ENCODE measurements around the gene ACAD11.
"Not testable (repeated sequence)": the region's sequence is repeated elsewhere in the genome, so short reads cannot be mapped to it uniquely, and the experiment has no call there.

The ACAD11 gene

DNA sequence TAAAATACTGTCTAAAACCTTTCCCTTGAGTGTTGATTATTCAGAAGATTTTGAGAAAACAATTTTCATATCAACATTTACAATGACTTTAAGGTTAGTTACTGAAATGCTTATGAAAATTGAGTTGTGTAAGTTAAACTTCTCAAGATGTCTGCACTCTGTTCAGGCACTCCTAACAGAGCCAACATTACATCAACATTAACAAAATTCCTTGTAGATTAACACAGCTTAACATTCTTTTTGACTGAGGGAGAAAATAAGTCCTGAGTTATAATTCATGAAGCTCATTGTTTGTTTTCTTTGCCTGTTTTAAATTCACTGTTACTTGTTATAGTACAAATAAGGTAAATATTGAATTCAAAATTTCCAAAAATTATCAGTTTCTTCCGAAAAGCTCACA, 53.5 kb downstream of the ACAD11 start:
- no peak for DNase-seq (ENCODE audit: low read depth in 1 of 2, low spot score in 1 of 2)

DNA sequence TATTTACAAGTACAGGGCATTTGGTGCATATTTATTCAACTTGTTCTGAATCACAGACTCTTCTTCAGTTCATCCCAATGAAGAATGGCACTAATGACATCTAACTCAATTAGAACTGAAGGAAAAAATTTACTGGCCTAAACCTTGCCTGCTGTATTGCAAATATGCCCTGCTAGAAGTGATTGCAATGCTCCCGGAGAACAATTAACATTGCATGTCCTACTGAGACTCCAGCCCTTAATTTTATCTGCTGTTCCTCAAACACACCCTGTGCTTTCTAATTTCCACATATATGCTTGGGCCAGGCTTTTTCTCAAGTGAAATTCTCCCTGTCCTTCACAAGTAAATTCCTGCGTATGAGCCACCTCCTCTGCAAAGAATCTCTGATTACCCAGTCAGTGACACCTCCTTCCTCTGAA, 54.2 kb downstream of the ACAD11 start:
- DNase-seq (ENCODE audit: low read depth in 1 of 2, low spot score in 1 of 2): no peak

DNA sequence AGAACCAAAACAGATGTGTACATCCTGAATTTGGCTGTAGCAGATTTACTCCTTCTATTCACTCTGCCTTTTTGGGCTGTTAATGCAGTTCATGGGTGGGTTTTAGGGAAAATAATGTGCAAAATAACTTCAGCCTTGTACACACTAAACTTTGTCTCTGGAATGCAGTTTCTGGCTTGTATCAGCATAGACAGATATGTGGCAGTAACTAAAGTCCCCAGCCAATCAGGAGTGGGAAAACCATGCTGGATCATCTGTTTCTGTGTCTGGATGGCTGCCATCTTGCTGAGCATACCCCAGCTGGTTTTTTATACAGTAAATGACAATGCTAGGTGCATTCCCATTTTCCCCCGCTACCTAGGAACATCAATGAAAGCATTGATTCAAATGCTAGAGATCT, 59.0 kb downstream of the ACAD11 start:
- not testable (repeated sequence) for DNase-seq (ENCODE audit: low read depth in 1 of 2, low spot score in 1 of 2)

DNA sequence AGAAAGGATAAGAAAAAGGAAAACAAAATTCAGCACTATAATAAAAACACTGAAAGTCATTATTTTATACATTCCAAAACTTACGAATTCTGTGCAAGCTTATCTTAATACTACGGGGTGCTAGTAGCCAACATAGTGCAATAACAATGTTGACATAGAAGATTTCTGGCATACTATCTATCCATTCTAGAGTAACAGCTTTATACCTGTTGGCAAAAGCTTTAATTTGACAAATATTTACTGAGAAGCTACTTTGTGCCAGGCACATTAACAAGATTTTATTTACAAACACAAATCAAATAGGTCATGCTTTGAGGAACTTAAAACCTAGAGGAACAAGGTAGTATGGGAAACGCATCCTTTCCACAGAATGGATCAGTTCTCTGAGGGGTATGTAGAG, 61.4 kb downstream of the ACAD11 start:
- no peak for DNase-seq (ENCODE audit: low read depth in 1 of 2, low spot score in 1 of 2)

DNA sequence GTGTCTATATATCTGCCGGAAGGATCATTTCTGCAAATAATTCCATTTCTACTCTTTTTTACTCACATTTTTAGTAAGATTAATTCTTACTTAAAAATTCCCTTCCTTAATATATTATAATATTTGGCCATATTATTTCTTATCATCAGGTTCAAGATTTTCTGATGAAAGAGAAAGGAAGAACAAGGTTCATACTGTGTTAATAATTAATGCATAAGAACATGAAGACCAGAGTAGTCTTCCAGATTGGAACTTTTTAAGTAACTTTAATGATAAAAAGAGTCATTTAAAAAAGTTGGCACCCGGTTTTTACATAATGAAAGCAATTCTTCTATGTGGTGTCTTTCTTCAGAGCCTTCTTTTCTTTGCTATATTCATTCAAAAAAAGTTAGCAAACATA, 61.9 kb downstream of the ACAD11 start:
- DNase-seq (ENCODE audit: low read depth in 1 of 2, low spot score in 1 of 2): no peak

DNA sequence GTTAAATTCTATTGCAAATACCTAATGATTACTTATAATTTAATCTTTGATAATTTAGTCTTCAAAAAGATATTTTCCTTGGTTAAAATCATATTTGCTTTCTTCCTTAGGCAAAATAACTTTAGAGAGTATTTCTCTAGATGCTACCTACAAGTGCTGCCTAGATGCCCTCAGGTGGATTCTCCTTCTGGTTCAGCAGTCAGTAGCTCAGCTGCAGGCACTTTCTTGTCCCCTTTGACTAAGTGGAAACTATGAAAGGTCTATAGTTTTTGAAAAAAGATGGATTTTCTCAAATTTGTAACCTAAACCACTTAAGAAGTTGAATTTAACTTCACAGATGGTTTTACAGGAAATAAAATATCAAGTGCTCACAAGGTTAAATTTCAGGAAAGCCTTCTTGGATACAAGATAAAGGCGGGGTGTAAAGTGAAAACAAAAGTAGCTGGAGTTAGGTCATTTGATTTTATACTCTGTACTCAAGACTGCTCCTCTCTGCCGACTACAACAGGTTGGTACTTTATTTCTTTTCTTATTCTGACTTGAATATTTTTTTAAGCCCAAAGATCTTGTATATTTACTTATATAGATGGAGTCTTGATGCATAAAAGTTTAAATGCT, 62.7 kb downstream of the ACAD11 start, which contains the start of gene ACKR4:
TSS of gene ACKR4 (plus strand) at position 455 of the 618 bp plus-strand sequence. CDS start 3,128 bp downstream, outside the sequence.
- no peak for DNase-seq (ENCODE audit: low read depth in 1 of 2, low spot score in 1 of 2)

DNA sequence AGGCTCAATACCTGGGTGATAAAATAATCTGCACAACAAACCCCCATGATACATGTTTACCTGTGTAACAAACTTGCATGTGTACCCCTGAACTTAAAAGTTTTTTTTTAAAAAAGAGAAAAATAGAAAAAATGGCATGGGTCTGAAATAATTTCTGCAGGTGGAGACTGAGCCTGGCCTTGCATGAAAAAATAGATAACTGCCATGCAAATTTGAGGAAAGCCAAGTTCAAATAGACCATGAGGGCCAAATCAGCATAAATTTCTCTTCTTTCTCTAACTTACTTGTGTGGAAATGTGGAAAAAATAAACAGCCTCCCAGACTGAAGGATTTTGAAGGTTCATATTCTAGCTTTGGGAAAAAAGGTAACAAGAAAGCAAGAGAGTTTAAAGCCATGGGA, 63.3 kb downstream of the ACAD11 start:
- no peak for DNase-seq (ENCODE audit: low read depth in 1 of 2, low spot score in 1 of 2)

DNA sequence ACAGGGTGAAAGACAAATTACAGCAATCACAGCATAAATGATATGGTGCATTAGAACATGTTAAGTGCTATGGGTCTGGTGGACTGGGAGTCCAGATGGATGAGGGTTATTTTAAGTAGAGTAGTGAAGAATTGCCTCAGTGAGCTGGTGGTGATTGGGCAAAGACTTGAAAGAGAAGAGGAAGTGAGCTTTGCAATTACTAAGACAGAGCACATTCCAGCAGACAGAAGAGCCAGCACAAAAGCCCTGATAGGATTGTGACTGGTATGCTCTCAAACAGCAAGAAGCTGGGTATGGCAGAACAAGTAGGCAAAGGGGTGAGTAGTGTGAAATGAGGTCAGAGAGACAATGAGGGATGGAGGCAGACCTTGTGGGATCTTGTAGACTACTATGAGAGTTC, 64.6 kb downstream of the ACAD11 start:
- no peak for DNase-seq (ENCODE audit: low read depth in 1 of 2, low spot score in 1 of 2)

DNA sequence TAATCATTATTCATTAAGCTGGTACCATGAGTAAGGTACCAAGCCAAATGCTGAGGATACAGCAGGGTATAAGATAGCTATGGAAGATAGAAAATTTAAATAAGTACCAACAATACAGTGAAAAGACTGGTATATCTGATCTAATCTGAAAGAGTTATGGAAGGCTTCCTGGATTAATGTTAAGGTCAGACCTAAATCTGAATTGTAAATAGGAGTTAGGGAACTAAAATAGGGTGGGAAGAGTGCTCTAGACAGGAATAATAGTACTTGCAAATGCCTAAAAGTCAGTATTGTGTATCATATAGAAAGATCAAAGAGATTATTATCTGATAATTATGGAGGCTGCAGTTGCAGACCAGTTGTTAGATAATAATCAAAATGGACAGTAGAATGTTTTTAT, 65.1 kb downstream of the ACAD11 start:
- DNase-seq (ENCODE audit: low read depth in 1 of 2, low spot score in 1 of 2): no peak

DNA sequence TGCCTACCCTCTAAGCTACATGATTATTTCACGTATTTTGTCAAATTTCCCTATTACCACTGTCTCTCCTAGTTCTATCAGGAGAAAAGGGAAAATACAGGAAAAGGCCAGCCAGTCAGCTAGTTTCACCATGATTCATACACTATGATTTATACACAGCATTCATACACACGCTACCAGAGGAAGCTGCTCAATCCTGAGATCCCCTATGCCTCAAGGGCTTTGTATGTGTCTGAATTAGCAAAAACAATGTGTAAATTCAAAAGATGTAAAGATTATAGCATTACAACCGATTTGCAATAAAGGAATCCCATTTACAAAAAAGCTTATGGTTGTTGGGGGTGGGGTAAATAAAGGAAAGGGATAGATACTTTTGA, 65.7 kb downstream of the ACAD11 start:
- no peak for DNase-seq (ENCODE audit: low read depth in 1 of 2, low spot score in 1 of 2)

DNA sequence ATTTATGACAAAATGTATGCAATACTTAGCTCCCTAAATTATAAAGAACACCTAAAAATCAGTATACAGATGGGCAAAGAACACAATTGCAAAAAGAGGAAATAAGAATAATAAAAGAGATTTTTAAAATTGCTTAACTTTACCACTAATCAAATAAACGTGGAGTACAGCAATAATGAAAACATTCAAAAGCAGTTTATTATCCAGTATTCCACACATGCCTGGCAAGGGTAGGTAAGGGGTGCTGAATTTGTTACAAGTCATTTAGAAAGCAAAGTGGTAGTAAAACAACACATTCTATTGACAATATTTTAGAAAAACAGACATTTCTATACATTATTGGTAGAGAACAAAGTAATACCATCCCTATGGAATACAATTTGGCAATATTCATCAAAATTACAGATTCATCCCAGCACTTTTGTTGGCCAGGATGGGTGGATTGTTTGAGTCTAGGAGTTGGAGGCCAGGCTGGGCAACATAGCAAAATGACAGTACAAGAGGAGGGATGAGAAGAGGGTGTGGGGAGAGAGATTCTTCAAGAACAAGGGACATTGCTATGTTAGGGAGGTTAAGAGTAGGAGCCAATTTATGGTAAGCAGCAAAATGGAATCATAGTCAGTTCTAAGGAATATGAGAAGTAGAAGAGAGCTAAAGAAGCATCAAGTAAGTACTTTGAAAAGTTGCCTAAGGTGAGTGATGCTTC, 66.2 kb downstream of the ACAD11 start:
- no peak for DNase-seq (ENCODE audit: low read depth in 1 of 2, low spot score in 1 of 2)

DNA sequence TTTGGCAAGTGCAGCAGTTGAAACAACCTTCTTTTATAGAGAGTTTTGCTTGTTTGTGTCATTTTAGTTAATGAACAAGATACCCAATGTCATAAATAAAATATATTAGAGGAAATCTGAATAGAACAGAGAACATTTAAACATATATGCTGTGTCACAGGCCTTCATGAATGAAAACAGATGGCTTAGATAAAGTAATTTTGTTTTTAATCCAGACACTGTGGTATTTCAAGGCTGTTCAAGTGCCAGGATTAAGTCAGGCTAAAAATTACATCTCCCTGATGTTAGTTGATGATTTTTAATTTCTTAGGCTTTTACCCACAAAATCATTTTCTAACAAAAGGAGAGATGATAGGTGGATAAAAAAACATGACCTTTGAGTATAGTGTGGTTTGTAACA, 67.4 kb downstream of the ACAD11 start:
- no peak for DNase-seq (ENCODE audit: low read depth in 1 of 2, low spot score in 1 of 2)

DNA sequence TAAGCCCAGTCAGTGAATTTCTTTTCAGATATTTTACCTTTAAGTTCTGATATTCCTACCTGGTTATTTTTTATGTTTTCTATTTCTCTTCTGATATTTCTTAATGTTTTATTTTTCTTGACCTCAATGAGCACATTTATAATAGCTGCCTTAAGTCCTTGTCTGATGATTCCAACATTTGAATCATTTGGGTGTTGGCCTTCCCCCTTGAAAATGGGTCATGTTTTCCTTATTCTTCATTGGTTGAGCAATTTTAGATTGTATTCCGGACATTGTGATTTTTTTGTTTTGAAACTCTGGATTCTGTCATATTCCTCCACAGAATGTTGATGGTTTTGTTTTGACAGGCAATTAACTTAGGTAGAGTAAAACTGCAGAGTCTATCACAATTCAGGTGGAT, 72.2 kb downstream of the ACAD11 start:
- DNase-seq (ENCODE audit: low read depth in 1 of 2, low spot score in 1 of 2): no peak

DNA sequence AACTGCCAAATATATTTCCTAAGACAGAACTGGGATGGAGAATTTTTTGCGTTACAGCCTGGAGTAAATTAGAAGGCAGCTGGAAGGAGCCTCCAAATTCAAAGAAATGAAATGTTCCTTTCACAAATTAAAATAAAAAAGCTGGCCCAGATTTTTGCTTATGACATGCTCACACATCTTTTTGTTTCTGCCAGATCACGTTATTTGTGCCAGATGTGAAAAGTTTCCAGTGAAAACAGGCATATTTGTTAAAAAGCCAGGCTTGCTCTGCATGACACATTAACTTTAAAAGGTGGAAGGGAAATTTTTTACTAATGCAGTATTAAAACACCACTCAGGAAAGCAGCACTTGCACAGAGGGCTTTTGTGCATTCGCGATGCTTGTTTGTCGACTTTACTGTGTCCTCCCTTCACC, 85.8 kb downstream of the ACAD11 start:
- DNase-seq (ENCODE audit: low read depth in 1 of 2, low spot score in 1 of 2): no peak

DNA sequence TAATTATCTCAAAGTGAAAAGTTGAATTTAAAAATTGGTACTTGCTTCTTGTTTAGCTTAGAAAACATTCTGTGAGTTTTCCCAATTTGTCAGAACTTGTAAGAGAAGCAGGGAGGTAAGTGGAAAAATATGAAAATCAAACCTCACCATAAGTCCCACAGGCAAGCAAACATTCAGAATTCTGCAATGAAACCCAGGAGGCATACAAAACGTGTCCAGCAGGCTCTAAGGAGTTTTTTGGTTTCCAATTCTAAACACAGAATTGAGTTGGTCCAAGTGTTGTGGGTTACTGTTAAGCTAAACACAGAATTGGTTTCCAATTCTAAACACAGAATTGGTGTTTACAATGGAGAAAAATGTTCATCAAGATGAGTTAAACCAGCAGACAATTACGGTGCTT, 89.6 kb downstream of the ACAD11 start:
- DNase-seq (ENCODE audit: low read depth in 1 of 2, low spot score in 1 of 2): no peak

DNA sequence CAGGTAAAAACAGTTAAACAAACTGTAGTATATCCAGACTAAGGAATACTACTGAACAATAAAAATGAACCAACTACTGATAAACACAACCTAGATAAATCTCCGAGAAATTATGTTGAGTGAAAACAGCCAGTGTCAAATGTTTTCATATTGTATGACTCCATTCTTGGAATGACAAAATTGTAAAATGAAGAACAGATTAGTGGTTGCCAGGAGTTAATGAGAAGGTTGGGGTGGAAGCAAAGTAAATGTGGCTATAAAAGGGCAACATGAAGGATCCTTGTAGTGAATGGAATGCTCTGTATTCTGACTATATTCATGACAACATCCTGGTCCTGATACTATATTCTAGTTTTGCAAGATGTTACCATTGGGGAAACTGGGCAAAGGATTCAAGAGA, 90.0 kb downstream of the ACAD11 start:
- DNase-seq (ENCODE audit: low read depth in 1 of 2, low spot score in 1 of 2): no peak

DNA sequence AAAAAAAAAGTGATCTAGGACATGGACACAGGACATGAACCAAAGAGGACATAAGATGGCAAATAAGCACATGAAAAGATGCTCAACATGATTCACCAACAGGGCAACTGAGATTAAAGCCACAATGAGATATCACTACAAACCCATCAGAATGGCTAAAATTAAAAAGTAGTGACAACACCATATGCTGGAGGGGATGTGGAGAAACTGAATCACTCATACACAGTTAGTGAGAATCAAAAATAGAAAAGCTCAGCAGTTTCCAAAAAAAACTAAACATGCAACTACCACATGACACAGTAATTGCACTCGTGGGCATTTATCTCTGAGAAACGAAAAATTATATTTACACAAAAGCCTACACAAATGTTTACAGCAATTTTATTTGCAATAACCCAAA, 90.5 kb downstream of the ACAD11 start:
- DNase-seq (ENCODE audit: low read depth in 1 of 2, low spot score in 1 of 2): no peak

DNA sequence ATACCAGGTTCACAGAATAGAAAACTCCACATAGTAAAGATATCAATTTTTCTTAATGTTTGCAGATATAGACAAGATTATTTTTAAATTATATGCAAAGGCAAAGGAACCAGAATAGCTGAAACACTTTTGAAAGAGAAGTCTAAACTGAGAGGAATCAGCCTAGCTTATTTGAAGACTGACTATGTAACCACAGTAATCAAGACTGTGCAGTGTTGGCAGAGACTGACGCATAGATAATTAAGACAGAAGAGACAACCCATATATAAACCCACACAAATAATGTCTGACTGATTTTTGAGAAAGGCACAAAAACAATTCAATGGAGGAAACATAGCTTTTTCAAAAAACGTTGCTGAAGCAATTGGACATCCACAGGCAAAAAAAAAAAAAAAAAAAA, 91.2 kb downstream of the ACAD11 start:
- DNase-seq (ENCODE audit: low read depth in 1 of 2, low spot score in 1 of 2): no peak

DNA sequence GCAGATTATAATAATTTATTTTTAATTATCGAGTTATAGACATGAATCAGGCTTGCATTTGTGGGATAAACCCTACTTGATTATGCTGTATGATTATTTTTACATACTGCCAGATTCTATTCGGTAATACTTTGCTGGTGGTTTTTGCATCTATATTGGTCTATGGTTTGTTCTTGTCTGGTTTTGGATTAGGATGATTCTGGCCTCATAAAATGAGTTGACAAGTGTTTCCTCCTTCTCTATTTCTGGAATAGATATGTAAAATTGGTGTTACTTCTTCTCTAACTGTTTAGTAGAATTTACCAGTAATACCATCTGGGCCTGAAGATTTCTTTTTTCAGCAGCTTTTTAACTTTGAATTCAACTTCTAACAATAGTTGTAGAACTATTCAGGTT, 95.5 kb downstream of the ACAD11 start:
- DNase-seq (ENCODE audit: low read depth in 1 of 2, low spot score in 1 of 2): no peak

DNA sequence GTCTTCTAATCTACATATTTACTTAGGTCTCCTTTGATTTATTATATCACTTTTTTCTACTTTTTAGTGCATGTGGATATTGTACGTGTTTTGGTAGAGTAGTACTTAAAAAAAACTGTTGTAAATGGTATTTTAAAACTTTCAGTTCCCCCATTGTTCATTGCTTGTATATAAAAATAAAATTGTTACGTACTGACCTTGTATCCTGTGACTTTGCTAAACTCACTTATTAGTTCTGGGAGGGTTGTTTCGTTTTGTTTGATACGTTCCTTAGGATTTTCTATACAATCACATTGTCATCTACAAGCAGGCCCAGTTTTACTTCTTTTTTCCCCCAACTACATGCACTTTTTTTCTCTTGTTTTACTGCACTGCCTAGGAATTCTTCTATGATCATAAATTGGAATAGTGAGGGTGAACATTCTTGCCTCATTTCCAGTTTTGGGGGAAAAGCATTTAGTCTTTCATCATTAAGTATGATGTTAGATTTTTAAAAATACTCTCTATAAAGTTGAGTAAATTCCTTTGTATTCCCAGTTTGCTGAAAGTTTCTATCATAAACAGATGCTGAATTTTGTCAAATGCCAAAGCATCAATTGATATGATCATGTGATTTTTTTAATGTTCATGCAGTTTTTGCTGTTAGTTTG, 96.1 kb downstream of the ACAD11 start:
- DNase-seq (ENCODE audit: low read depth in 1 of 2, low spot score in 1 of 2): no peak

DNA sequence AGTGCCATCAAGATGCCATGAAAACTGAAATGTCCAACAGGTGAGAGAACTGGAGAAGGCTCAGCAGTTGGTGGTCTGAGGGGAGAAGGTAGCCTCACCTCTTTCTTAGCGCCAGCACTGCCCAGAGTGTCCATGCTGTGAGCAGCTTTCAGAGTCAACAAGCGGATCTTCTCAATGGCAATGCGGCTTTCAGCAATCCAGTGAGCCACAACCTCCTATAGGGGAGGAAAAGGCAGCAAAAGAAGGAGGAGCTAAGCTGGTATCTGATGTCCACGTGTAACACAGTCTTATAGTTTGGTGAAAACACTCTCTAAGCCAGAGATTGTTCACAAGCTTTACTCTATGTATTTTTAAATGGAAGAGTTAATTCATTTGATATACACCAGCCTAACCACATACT, 98.6 kb downstream of the ACAD11 start:
- DNase-seq (ENCODE audit: low read depth in 1 of 2, low spot score in 1 of 2): no peak

DNA sequence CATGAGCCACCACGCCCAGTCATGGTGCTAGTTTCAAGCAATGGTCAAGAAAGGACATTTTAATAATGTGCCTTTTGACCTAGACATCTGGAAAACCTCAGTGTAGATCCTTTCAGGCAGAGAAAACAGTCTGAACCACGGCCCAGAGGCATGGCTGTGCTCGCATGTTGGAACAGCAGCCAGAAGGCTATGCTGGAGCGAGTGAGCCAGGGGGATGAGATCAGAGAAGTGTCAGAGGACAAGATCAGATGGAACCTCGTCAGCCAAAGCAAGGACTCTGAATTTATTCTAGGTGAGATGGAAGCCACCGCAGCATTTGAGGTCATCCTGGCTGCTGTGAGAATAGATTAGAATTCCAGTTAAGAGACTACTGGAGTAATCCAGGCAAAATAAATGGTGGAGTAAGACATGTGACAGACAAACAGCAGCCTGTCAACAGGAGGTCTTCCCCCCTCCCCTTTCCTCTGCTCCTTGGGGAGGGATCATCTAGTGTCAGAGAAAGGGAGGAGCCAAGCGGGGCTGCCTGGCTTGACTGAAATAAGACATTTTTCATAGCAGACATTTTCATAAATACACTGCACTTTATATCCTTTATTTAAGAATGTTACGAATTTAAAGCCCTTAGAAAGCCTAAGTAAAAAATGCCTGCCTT, 103.0 kb downstream of the ACAD11 start:
- DNase-seq (ENCODE audit: low read depth in 1 of 2, low spot score in 1 of 2): no peak
